DND-41 (cell line): ENCODE data around the gene SAMD8.

Experiments used
- ATAC-seq: fragments of 200-7000 bp; cut with Tn5 transposase; 3 replicates; pipeline ENCODE4 v1.9.1; 2021; ENCODE audit warnings: low read depth; ENCODE audit not compliant: insufficient read depth
- DNase-seq: peaks from one replicate; pipeline ENCODE4 v3.0.0-alpha.2; 2020
- H2AFZ ChIP-seq: 2 replicates; pipeline ENCODE4 v1.6.0; 2012; ENCODE audit warnings: low read depth, low read length
- H3K27ac ChIP-seq: 2 replicates; pipeline ENCODE4 v1.5.1; 2012; ENCODE audit warnings: low read length, inconsistent platforms
- H3K27me3 ChIP-seq: fragments of 200-600 bp; sonication (generic); 2 replicates; pipeline ENCODE4 v1.6.0; 2012; ENCODE audit warnings: low read length, mild to moderate bottlenecking, inconsistent platforms; ENCODE audit not compliant: insufficient read depth, poor library complexity
- H3K36me3 ChIP-seq: 2 replicates; pipeline ENCODE4 v1.5.1; 2012; ENCODE audit warnings: low read length, inconsistent platforms; ENCODE audit not compliant: insufficient read depth
- H3K4me1 ChIP-seq: 2 replicates; pipeline ENCODE4 v1.5.1; 2012; ENCODE audit warnings: mild to moderate bottlenecking, low read length; ENCODE audit not compliant: insufficient read depth
- H3K4me2 ChIP-seq: 2 replicates; pipeline ENCODE4 v1.6.0; 2012; ENCODE audit warnings: mild to moderate bottlenecking, moderate library complexity, low read length, inconsistent platforms; ENCODE audit not compliant: insufficient read depth
- H3K4me3 ChIP-seq, 2 experiments: fragments of 200-600 bp in 1 of 2; shearing (Covaris generic) in 1 of 2; 2 replicates each; pipeline ENCODE4 v1.5.1; 2012 to 2016; ENCODE audit warnings: inconsistent platforms in 2 of 2, low read length in 2 of 2, mild to moderate bottlenecking in 2 of 2, low read depth in 1 of 2, moderate library complexity in 1 of 2
- H3K79me2 ChIP-seq: 2 replicates; pipeline ENCODE4 v1.6.0; 2012; ENCODE audit warnings: low read length, inconsistent platforms; ENCODE audit not compliant: insufficient read depth
- H3K9ac ChIP-seq: 2 replicates; pipeline ENCODE4 v1.6.0; 2012; ENCODE audit warnings: low read depth, mild to moderate bottlenecking, inconsistent platforms, low read length, moderate library complexity
- H3K9me3 ChIP-seq: 2 replicates; pipeline ENCODE4 v1.5.1; 2012; ENCODE audit warnings: low read length, moderate library complexity, mild to moderate bottlenecking, inconsistent platforms; ENCODE audit not compliant: insufficient read depth, severe bottlenecking
- H4K20me1 ChIP-seq: 2 replicates; pipeline ENCODE4 v1.6.0; 2012; ENCODE audit warnings: low read length; ENCODE audit not compliant: insufficient read depth
- CTCF ChIP-seq: IDR thresholded peaks from 2 replicates; pipeline ENCODE4 v1.5.1; 2012; ENCODE audit warnings: borderline replicate concordance, low read length, moderate library complexity, mild to moderate bottlenecking; ENCODE audit not compliant: poor library complexity, severe bottlenecking; ENCODE audit errors: extremely low read depth
- EZH2 ChIP-seq: IDR thresholded peaks from 3 replicates; pipeline ENCODE4 v1.6.1; 2012; ENCODE audit warnings: borderline replicate concordance, low read depth, mild to moderate bottlenecking, moderate library complexity, low read length, inconsistent platforms; ENCODE audit not compliant: severe bottlenecking

The SAMD8 gene

GRCh38 chr10:75072727-75073126, 38.7 kb upstream of the SAMD8 start:
- ATAC-seq (no peak), DNase-seq (no peak)
- peaks cover 4% of the 10 kb centered on the region; the same call in 1 of the 2 replicates for H3K4me1 ChIP-seq

GRCh38 chr10:75073442-75073841, 38.0 kb upstream of the SAMD8 start:
- TF ChIP-seq EZH2 = no peak
- no peak for TF ChIP-seq CTCF
- no peaks in the 10 kb centered on the region for H3K36me3 ChIP-seq
- H3K9ac ChIP-seq = no peak overlapping the region
- ATAC-seq = no peak
- H3K79me2 ChIP-seq = no peaks in the 10 kb centered on the region
- DNase-seq = no peak
- H4K20me1 ChIP-seq = no peaks in the 10 kb centered on the region
- H3K4me2 ChIP-seq = no peak overlapping the region
- no peak overlapping the region for H3K27ac ChIP-seq
- no peak overlapping the region for H3K4me3 ChIP-seq
- H2AFZ ChIP-seq = no peak overlapping the region
- H3K9me3 ChIP-seq = no peaks in the 10 kb centered on the region
- no peaks in the 10 kb centered on the region for H3K27me3 ChIP-seq
- peaks cover 4% of the 10 kb centered on the region; the same call in 1 of the 2 replicates for H3K4me1 ChIP-seq

More at GRCh38 chr10:75072727-75073126, 38.7 kb upstream of the SAMD8 start:
- Histone ChIP-seq H3K79me2 (no peaks in the 10 kb centered on the region), H2AFZ (no peak overlapping the region), H3K27me3 (no peaks in the 10 kb centered on the region), H3K27ac (no peak overlapping the region), H3K9me3 (no peaks in the 10 kb centered on the region), H3K4me2 (no peak overlapping the region), H3K4me3 (no peak overlapping the region), H3K36me3 (no peaks in the 10 kb centered on the region), H4K20me1 (no peaks in the 10 kb centered on the region), H3K9ac (no peak overlapping the region)
- TF ChIP-seq EZH2 (no peak), CTCF (no peak)

- no peak for TF ChIP-seq CTCF
- no peak for TF ChIP-seq EZH2
- H3K4me3 ChIP-seq = no peak overlapping the region
- DNase-seq (no peak), ATAC-seq (peak; percentile 85)
- H3K9ac ChIP-seq = no peak overlapping the region
- H3K9me3 ChIP-seq = no peaks in the 10 kb centered on the region
- no peak overlapping the region for H3K27ac ChIP-seq
- no peaks in the 10 kb centered on the region for H3K79me2 ChIP-seq
- no peaks in the 10 kb centered on the region for H3K36me3 ChIP-seq
- no peak overlapping the region for H3K4me2 ChIP-seq
- no peak overlapping the region for H2AFZ ChIP-seq
- no peaks in the 10 kb centered on the region for H4K20me1 ChIP-seq
- no peaks in the 10 kb centered on the region for H3K27me3 ChIP-seq
- H3K4me1 ChIP-seq = peaks cover 4% of the 10 kb centered on the region; the same call in 1 of the 2 replicates
These were observed 36.6 kb upstream of the SAMD8 start for GRCh38 chr10:75074711-75075445.
